Measurements from ENCODE around the gene AUTS2.

The AUTS2 gene

GRCh38 chr7:69896121-69896520, 297.8 kb downstream of the AUTS2 start:
- DNase-seq: no peak
- no peak overlapping the region for H3K4me3 Mint-ChIP-seq
- no peaks in the 10 kb centered on the region for H3K27me3 Mint-ChIP-seq (ENCODE audit: low read depth, poor library complexity)
- H3K4me1 Mint-ChIP-seq: peaks cover 26% of the 10 kb centered on the region
- no peak for TF ChIP-seq CTCF (IDR thresholded peaks at IDR 0.05)
- no peak overlapping the region for H3K27ac Mint-ChIP-seq
- H3K36me3 Mint-ChIP-seq (ENCODE audit: low read depth): peaks cover 18% of the 10 kb centered on the region
- H3K9me3 Mint-ChIP-seq: no peaks in the 10 kb centered on the region

GRCh38 chr7:69898189-69898588, 299.9 kb downstream of the AUTS2 start:
- TF ChIP-seq CTCF (IDR thresholded peaks at IDR 0.05): no peak
- H3K4me1 Mint-ChIP-seq: peaks cover 29% of the 10 kb centered on the region
- no peaks in the 10 kb centered on the region for H3K9me3 Mint-ChIP-seq
- DNase-seq: no peak
- peaks cover 18% of the 10 kb centered on the region for H3K36me3 Mint-ChIP-seq (ENCODE audit: low read depth)
- no peaks in the 10 kb centered on the region for H3K27me3 Mint-ChIP-seq (ENCODE audit: low read depth, poor library complexity)
- H3K4me3 Mint-ChIP-seq: no peak overlapping the region
- no peak overlapping the region for H3K27ac Mint-ChIP-seq

GRCh38 chr7:69903410-69903809, 305.1 kb downstream of the AUTS2 start:
- peaks cover 15% of the 10 kb centered on the region for H3K36me3 Mint-ChIP-seq (ENCODE audit: low read depth)
- H3K27me3 Mint-ChIP-seq (ENCODE audit: low read depth, poor library complexity): no peaks in the 10 kb centered on the region
- no peak overlapping the region for H3K27ac Mint-ChIP-seq
- H3K4me3 Mint-ChIP-seq: no peak overlapping the region
- no peak for DNase-seq
- H3K4me1 Mint-ChIP-seq: peaks cover 45% of the 10 kb centered on the region
- no peaks in the 10 kb centered on the region for H3K9me3 Mint-ChIP-seq
- no peak for TF ChIP-seq CTCF (IDR thresholded peaks at IDR 0.05)

GRCh38 chr7:69906283-69906995, 308.2 kb downstream of the AUTS2 start:
- Mint-ChIP-seq H3K27ac (no peak overlapping the region), H3K27me3 (ENCODE audit: low read depth, poor library complexity) (no peaks in the 10 kb centered on the region), H3K9me3 (peaks cover 3% of the 10 kb centered on the region), H3K4me3 (no peak overlapping the region), H3K36me3 (ENCODE audit: low read depth) (peaks cover 10% of the 10 kb centered on the region), H3K4me1 (peaks cover 37% of the 10 kb centered on the region)
- DNase-seq: peak; percentile 21
- no peak for TF ChIP-seq CTCF (IDR thresholded peaks at IDR 0.05)

GRCh38 chr7:69907720-69908119, 309.4 kb downstream of the AUTS2 start:
- Mint-ChIP-seq H3K27me3 (ENCODE audit: low read depth, poor library complexity) (no peaks in the 10 kb centered on the region), H3K36me3 (ENCODE audit: low read depth) (peaks cover 12% of the 10 kb centered on the region), H3K4me3 (no peak overlapping the region), H3K27ac (no peak overlapping the region), H3K9me3 (peaks cover 3% of the 10 kb centered on the region), H3K4me1 (peaks cover 33% of the 10 kb centered on the region)
- TF ChIP-seq CTCF (IDR thresholded peaks at IDR 0.05): no peak
- no peak for DNase-seq

GRCh38 chr7:69908454-69908853, 310.2 kb downstream of the AUTS2 start:
- H3K27ac Mint-ChIP-seq: no peak overlapping the region
- H3K36me3 Mint-ChIP-seq (ENCODE audit: low read depth): peaks cover 12% of the 10 kb centered on the region
- no peak overlapping the region for H3K4me3 Mint-ChIP-seq

More at GRCh38 chr7:69908454-69908853, 310.2 kb downstream of the AUTS2 start:
- Mint-ChIP-seq H3K9me3 (peaks cover 3% of the 10 kb centered on the region), H3K4me1 (peaks cover 40% of the 10 kb centered on the region), H3K27me3 (ENCODE audit: low read depth, poor library complexity) (no peaks in the 10 kb centered on the region)
- DNase-seq: no peak
- TF ChIP-seq CTCF (IDR thresholded peaks at IDR 0.05): no peak
